Measurements from ENCODE around the gene CNPY4.

Gene CNPY4

GRCh38 chr7:100091411-100092181, 27.8 kb upstream of the CNPY4 start:
- no peak for DNase-seq (ENCODE audit: low read depth in 2 of 2)

GRCh38 chr7:100093054-100093453, 26.4 kb upstream of the CNPY4 start:
- DNase-seq (ENCODE audit: low read depth in 2 of 2), result no peak

- DNase-seq (ENCODE audit: low read depth in 2 of 2), result no peak
Measured at GRCh38 chr7:100093498-100093897, 25.9 kb upstream of the CNPY4 start.

GRCh38 chr7:100093925-100094486, 25.4 kb upstream of the CNPY4 start:
- no peak for DNase-seq (ENCODE audit: low read depth in 2 of 2)

GRCh38 chr7:100095289-100095688, 24.1 kb upstream of the CNPY4 start:
- DNase-seq (ENCODE audit: low read depth in 2 of 2), result no peak

GRCh38 chr7:100095704-100096103, 23.7 kb upstream of the CNPY4 start:
- no peak for DNase-seq (ENCODE audit: low read depth in 2 of 2)

GRCh38 chr7:100098913-100099312, 20.5 kb upstream of the CNPY4 start:
- no peak for DNase-seq (ENCODE audit: low read depth in 2 of 2)

GRCh38 chr7:100099452-100099851, 20.0 kb upstream of the CNPY4 start:
- no peak for DNase-seq (ENCODE audit: low read depth in 2 of 2)

GRCh38 chr7:100100420-100101015, 18.9 kb upstream of the CNPY4 start:
- peak; percentile 69 to 71 for DNase-seq (ENCODE audit: low read depth in 2 of 2)

GRCh38 chr7:100101016-100101862, 18.2 kb upstream of the CNPY4 start, which contains the start of the genes AP4M1 and MCM7:
Gene AP4M1 (plus strand): TSS chr7:100101643. CDS start chr7:100101715, 72 bp downstream.
Gene MCM7 (minus strand): TSS chr7:100101397. CDS start chr7:100101294, 103 bp downstream.
- DNase-seq (ENCODE audit: low read depth in 2 of 2), result peak; percentile 92 to 94

GRCh38 chr7:100102950-100103840, 16.2 kb upstream of the CNPY4 start:
- DNase-seq (ENCODE audit: low read depth in 2 of 2), result no peak

GRCh38 chr7:100105534-100105933, 13.9 kb upstream of the CNPY4 start:
- no peak for DNase-seq (ENCODE audit: low read depth in 2 of 2)

GRCh38 chr7:100106633-100107032, 12.8 kb upstream of the CNPY4 start:
- DNase-seq (ENCODE audit: low read depth in 2 of 2), result no peak

GRCh38 chr7:100107125-100107737, 12.2 kb upstream of the CNPY4 start:
- DNase-seq (ENCODE audit: low read depth in 2 of 2), result no peak

- DNase-seq (ENCODE audit: low read depth in 2 of 2), result no peak
Measured at GRCh38 chr7:100107890-100108289, 11.5 kb upstream of the CNPY4 start.

- no peak for DNase-seq (ENCODE audit: low read depth in 2 of 2)
Measured at GRCh38 chr7:100109521-100110163, 9.8 kb upstream of the CNPY4 start.

GRCh38 chr7:100111156-100111555, 8.3 kb upstream of the CNPY4 start:
- no peak for DNase-seq (ENCODE audit: low read depth in 2 of 2)

- no peak for DNase-seq (ENCODE audit: low read depth in 2 of 2)
Measured at GRCh38 chr7:100111914-100112313, 7.5 kb upstream of the CNPY4 start.

GRCh38 chr7:100115026-100115425, 4.4 kb upstream of the CNPY4 start:
- no peak for DNase-seq (ENCODE audit: low read depth in 2 of 2)

Measured in activated CD8-positive, alpha-beta memory T cell treated with anti-CD3 and anti-CD28 coated beads for 4 hours (primary cell).